NCI-H1694 treated with DMSO at 0.1 percent for 48 hours (cell line): ENCODE data around the gene DUSP1.

Experiments used
- DNase-seq: peaks from one replicate; lab custom pipeline; 2025; lab: John Stamatoyannopoulos, UW

Gene DUSP1

GRCh38 chr5:172743112-172743959 is 27.7 kb downstream of the DUSP1 start:
- no peak for DNase-seq

DNA sequence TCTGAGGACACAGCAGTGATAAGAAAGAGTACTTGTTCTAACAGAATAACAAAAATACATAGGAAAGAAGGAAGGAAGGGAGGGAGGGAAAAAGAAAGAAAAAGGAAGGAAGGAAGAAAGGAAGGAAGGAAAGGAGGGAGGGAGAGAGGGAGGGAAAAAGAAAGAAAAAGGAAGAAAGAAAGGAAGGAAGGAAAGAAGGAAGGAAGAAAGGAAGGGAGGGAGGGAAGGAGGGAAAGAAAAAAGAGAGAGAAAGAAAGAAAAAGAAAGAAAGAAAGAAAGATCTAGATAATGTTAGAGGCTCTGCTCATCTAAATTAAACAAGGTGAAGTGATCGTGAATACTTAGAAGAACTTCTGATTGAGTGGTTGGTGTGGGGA is 29.8 kb downstream of the DUSP1 start:
- DNase-seq, result no peak

DNA sequence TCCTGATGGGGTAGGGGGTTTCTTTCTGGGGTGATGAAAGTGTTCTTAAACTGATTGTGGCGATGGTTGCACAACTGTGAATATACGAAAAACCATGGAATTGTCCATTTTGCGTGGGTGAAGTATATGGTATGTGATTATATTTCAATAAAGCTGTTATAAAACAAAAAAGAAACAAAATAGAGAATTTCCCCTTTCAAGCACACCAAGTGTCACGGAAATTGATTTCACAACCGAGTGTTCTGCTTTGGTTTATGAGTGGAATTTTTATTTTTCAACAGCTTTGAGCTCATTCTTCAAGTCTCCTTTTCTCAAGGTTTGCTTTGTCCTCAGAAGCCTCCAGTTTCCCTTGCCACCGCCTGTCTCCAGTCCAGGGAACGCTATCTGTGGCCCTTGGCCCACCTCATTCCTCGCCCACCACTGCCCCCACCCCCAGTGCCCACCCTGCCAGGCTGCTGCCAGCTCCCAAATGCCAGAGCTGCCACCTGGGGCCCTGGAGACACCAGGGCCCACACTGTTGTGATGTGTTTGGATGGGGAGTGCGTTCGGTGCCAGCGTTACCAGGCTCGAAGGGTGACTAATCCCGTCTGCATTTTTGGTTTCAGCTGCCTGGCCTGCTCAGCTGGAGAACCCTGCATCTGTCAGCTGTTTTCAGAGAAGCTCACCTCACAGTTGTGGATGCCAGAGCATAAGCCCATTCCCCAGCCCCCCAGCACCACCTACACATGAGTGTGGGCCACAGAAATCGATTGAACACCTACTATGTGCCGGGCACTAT is 30.4 kb downstream of the DUSP1 start:
- DNase-seq, result peak; percentile 39

DNA sequence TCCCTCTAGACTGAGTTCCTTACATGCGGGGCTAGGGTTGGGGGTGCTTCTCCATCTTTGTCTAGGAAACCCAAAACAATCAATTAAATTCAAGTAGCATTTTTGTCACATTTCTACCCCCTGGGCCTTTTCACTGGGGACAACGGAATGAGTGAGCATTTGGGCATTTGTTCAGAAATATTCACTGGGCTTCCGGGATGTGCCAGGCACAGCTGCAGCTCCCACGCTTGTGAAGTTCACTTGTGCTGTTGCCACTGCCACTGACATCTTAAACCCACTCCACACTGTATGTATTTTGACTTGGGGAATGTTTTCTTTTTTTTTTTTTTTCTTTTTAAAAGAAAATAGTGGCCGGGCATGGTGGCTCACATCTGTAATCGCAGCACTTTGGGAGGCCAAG is 31.6 kb downstream of the DUSP1 start:
- DNase-seq, result no peak

GRCh38 chr5:172736508-172737135 is 34.4 kb downstream of the DUSP1 start:
- DNase-seq, result no peak

DNA sequence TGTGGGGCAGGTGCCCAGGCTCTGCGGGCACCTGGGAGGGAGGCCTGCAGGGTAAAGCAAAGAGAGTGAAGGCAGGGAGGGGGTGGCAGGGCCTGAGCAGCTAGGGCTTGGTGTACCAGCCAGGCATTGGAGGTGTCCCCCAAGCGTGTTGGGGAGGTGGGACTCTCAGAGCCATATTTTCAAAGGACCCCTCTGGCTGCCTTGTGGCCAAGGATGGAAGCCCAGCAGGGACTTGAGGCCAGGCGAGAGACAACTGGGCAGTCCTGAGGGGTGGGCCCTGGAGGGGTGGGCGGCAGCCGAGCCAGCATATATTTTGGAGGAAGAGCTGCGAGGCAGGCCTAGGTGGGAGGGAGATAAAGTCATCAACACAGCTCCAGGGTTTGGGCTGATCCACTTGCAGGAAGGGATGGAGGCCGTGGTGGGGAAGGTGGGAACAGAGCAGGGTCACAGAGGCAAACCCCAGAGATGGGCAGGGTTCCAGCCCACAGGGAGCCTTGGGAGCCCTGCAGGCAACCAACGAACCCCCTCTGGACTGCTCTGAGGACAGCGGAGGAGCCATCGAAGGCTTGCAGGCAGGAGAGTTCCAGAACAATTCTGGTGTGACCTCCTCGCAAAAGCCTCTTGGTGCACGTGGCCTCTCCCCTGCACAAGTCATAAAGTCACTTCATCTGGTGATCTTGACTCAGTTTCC is 35.7 kb downstream of the DUSP1 start:
- no peak for DNase-seq

DNA sequence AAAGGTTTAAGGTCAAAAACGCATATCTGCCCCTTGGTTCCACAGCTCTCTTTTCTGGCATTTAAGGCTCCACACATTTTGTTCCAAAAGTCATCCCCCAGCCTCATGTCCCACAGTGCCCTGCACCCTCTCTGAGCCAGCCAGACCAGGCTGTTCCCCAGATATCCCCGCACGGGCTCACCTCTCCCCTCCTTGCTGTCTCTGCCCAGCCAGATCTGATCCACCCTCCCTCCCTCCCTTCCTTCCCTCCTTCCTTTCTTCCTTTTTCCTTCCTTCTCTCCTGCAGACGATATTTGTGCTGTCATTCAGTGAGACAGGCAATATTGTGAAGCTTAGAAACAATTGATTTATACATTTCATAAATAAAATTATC is 37.0 kb downstream of the DUSP1 start:
- no peak for DNase-seq

DNA sequence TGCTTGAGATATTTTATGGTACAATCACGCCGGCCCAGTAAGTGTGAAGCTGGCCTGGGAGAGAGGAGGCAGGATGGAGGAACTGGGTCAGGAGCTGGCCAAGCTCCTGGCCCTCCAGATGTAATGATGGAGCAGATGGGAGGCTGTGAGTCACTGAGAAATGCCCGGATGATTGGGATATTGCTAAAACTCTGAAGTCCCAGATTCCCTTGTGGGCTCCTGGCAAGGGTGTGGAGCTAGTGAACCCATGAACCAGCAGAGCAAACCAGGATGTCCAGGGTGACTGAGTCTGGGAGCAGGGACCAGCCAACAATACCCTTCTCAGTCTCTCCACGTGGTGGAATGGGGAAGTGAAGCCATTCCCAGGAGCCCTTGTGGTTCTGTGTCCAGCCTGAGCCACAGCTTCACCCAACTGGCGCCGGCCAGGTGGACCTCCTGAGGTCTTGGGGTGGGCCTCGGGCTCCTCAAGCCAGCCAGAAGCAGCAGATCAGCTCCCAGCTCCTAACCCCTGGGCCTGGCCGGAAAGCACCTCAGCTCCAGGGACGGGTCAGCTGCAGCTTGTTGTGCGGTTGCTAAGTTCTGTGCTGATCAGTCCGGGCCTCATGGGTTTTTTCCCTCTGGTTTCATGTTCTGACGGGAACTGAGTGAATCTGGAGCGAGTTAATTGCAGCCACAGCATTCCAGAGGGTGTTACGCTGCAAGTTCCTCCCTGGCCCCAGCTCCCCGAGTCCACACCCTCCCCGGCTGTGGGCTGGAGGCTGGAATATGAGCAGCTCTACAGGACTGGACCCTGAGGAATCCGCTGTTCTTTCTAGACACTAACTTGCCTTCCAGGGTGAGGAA is 37.6 kb downstream of the DUSP1 start:
- DNase-seq, result no peak

DNA sequence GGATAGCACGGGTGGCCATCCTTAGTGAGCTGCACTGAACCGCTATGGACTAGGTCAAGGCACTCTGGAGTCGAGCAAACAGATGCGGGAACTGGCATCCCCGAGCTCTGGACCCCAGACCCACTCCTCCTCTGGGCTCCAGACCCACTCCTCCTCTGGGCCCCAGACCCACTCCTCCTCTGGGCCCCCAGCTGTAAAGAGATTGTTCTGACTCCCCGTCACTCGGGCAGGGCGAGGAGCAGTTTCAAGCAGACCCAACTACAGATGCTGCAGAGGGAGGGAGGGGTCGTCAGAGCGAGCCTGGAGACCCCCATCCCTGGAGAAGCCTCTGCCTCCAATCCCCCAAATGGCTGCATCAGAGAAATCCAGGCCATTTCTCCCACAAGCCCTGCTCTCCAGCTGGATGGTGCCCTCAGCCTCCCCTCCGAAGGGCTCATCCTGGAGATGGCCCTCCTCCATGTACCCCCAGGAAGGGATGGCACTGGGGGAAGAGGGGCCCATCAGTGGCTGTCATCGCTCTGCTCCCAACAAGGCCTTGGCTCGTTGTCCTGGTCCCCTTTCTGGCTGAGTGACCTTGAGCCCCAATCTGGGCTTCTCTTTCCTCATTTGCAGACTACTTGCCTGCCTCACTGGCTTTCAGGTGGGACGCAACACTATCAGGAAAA is 38.7 kb downstream of the DUSP1 start:
- no peak for DNase-seq

DNA sequence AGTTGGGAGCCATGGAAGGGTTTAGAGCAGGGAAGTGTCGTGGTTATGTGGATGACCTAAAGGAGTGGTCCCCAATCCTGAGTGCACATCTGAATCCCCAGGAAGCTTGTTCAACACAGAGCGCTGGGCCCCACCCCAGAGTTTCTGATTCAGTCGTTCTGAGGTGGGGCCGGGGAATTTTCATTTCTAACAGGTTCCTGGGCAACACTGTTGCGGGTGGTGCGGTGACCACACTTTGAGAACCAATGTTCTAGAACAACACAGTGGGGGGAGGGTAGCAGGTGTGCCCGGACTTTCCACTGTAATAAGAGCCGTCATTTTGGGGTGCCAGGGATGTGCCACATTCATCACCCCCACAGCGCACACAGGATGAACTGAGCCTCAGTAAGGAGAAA is 39.3 kb downstream of the DUSP1 start:
- DNase-seq, result no peak

- DNase-seq, result no peak
Measured at GRCh38 chr5:172730981-172731679, 39.9 kb downstream of the DUSP1 start.

DNA sequence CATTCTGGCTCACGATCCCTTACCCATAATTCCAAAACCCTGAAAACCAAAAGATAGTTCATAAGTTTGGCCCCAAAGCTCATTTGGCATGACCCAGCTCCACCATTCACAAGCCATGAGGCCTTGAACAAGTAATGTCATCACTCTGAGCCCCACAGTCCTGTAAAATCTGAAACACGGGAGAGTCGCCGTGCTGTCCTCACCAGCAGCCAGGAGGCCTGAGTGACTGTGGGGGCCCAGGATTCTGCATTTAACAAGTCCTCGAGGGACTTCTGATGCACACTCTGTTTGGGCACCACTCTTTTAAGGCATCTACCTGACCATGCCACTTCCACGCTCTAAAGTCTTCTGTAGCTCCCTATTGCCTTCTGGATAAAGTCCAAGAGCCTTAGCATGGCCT is 40.8 kb downstream of the DUSP1 start:
- DNase-seq, result no peak

DNA sequence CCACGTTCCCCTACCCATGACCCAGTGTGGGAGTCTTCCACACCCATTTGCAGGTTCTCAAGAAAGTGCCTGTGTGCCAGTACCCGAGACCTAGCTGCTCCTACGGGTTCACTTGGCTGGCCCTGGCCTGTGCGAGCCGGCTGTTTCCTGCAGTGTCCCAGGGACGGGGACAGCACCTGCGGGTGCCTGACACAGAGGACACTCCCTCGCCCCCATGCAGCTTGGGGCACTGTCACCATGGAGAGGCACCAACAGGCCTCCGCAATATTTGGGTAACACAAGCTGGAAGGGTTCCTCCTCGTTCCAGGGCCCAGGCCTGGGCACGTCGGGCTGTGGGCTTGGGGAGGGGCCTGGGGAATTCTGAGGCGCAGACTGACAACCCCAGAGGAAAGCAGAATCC is 41.4 kb downstream of the DUSP1 start:
- no peak for DNase-seq

- no peak for DNase-seq
Measured at GRCh38 chr5:172728481-172729241, 42.3 kb downstream of the DUSP1 start.

GRCh38 chr5:172727551-172727950 is 43.4 kb downstream of the DUSP1 start:
- no peak for DNase-seq

- DNase-seq, result no peak
Measured at GRCh38 chr5:172726966-172727365, 44.0 kb downstream of the DUSP1 start.

DNA sequence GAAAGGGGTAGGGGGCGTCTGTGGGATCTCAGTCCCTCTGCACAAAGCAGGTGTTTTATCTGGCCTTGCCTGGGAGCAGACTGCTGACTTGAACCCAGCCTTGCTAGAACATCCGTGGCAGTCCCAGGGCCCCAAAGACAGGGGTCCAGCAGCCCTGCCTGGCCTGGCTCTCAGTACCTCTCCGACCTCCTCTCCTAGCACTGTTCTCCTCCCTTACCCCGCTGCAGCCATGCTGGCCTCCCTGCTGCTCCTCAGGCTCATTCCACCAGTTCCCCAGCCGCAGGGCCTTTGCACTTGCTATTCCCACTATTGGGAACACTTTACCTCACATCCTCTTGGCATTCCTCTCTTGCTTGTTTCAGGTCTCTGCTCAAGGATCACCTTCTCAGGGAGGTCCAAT is 45.2 kb downstream of the DUSP1 start:
- no peak for DNase-seq

- no peak for DNase-seq
Measured at GRCh38 chr5:172725273-172725672, 45.7 kb downstream of the DUSP1 start.
